Testis (tissue), 2 donors: ENCODE data around the gene HGF.

ENCODE experiments used
- CTCF ChIP-seq, 3 experiments: fragments of 450-650 bp in 2 of 3; fragments of 200-600 bp in 1 of 3; sonication (generic) in 1 of 3; IDR thresholded peaks; one replicate each; pipeline ENCODE4 v1.5.1; 2016 to 2019; ENCODE audit warnings: antibody characterized with exemption in 3 of 3, mild to moderate bottlenecking in 2 of 3, moderate library complexity in 1 of 3
- POLR2A ChIP-seq: fragments of 450-650 bp; IDR thresholded peaks from one replicate; pipeline ENCODE4 v1.6.1; 2017; ENCODE audit warnings: antibody characterized with exemption, mild to moderate bottlenecking, moderate library complexity

GRCh38 chr7:81685270-81685868 lies 84.5 kb downstream of the HGF start:
- TF ChIP-seq CTCF (IDR thresholded peaks at IDR 0.05) (no peak), POLR2A (no peak)
